Activated T-helper 1 cell treated with Interleukin-2 at 50 U/mL for 16 hours (primary cell): ENCODE data around the gene BCL7B.
"Not testable (repeated sequence)": the region's sequence is repeated elsewhere in the genome, so short reads cannot be mapped to it uniquely, and the experiment has no call there.

Experiments
- DNase-seq: peaks from one replicate; pipeline ENCODE4 v3.0.0-alpha.2; 2020; ENCODE audit warnings: low read depth

The BCL7B gene

DNA sequence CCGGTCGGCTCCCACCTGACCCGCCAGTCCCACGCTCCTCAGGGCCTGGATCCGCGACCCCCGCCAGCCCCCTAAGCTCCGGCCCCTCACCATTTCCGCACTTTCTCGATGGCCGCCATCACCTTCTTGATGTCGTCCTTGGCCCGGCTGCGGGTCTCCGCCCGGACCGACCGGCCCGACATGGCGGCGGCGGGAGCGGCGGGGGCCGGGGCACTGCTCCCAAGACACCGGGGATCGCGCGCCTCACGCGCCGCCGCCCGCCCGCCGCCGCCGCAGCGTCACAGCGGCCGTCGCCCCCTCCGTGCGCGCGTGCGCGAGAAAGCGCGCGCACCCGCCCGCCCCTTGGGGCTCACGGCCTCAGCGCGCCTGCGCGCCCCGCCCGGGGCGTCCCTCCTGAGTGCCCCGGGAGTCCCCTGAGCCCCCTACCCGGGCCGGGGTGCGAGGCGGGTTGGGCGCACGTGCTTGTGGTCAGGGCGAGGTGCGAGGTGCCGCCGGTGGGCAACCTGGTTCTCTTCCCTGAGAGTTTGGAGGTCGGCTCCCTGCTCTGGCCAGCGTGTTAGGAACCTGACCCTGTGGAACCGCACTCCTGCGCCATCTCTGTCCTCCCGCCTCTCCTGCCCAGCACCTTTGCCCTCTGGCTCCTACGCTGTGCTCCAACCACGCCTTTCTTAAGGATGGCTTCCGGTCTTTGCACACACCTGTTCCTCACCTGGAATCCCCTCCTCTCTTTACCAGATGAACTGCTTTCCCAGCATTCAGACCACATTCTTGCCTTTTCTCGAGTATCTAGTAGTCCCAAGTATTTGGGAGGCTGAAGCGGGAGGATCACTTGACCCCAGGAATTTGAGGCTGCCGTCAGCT is at the start of gene BCL7B:
TSS of gene BCL7B (minus strand) at position 294 of the 861 bp plus-strand sequence. CDS start at position 182, 112 bp downstream.
- DNase-seq: peak; percentile 74

DNA sequence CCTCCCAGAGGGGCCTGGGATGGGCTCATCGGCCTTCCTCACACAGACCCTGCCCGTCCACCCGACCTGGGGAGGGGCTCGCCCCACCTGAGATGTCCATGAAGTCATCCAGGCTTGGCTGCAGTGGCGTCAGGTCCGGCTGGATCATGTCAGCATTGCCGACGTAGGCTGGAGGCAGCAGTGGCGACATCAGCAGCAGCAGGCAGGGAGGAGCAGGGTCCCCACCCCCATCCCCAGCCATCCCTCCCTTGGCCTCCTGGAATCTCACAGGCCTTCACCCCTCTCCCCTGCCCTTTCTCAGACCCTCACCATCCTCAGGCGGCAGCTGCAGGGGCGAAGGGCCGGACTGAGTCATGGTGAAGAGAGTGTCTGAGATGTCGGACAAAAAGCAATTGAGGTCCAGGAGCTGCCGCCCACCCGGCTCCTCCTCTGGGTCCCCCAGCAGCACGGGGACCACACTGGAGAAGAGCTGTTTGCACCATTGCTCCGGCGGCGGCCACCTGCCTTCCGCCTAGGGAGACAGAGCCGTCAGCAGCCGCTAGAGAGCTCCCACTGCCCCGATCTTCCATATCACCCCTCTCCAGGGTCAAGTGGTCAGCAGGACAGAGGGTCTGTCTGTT is 48.2 kb upstream of the BCL7B start:
- DNase-seq: no peak

DNA sequence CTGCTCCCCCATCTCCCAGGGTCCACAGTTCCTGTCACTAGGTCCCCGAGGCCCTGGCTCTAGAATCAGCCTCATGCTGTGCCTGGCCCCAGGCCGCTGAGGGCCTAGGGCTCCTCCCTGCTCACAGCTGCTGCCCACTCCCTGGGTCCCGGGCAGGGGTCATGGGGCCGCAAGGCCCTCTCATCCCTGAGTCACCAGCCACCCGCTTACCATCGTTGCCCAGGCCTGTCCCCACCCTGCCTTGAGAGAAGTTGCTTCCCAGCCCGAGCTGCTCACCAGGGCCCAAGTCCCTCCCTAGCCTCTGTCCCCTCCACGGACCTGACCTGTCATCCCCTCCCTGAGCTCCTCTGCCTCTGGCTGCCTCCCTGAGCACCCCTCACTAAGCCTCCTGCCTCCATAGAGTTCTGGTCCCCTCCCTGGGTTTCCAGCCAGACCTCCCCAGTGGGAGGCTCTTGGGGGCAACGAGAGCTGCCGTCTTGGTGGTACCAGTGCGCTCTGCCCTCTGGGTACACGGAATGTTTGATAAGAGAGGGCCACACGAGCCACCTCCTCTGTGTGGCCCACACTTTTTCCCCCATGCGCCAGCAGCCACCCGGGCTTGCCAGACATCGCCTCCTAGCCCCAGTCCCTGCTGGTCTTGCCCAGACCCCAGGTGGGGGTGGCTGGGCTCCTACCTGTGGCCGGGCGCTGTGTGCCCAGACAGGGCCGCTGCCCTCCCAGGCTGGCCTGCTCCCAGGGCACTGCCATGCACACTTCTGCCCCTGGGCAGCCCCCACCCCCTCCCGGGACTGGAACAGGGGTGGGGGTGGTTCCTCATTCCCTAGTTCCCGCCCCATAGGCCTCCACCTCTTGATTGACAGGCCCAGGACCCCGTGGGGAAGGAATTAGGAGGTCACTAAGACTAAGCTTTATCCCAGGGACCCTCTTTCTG is 45.5 kb upstream of the BCL7B start:
- DNase-seq: no peak

DNA sequence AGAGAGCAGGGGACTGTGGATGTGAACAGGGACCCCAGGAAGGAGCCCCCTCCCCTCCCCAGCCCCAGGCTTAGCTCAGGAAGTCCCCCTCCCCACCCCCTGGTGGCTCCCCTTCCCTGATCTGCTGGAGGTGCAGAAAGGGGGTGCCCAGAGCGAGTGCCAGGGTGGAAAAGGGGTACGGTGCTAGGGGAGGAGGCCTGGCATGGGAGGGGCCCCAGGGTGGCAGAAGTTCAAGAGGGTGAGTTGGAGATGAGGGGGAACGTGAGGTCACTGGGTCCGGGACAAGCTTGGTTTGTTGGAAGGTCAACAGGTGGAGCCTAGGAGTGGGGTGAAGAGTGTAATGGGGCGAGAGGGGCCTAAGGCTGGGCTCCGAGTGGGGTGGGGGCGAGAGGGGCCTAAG is 42.4 kb upstream of the BCL7B start:
- DNase-seq: no peak

DNA sequence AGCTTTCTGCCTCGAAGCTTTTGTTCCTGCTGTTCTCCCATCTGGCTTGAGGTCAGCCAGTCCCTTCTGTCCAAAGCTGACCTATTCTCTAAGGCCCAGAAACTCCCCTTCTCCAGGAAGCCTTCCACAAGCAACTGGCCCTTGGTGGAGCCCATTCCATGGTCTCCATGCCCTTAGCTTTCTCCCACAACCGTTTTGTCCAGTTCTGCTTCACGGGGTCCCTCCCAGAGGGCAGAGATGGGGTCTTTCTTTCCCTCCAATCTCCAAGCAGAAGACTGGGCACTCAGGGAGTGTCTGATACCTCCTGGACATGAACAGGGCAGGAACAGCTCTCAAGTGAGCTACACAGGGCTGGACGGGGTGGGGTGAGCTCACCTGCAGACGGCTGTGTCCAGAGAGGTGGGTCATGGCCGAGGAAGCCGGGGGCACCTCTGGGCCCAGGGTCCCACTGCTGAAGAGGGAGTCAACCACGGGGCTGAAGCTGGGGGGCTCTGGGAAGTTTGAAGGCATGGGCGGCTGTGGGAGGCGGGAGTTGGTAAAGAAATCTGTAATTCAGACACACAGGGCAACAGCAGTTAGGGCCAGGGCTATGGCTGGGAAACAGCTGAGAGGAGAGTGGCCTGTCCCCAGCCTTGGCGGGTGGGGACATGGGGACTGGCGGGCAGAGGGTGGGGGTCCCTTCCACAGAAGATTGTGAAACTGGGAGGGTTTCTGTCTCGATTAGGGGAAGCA is 41.8 kb upstream of the BCL7B start:
- DNase-seq: no peak

DNA sequence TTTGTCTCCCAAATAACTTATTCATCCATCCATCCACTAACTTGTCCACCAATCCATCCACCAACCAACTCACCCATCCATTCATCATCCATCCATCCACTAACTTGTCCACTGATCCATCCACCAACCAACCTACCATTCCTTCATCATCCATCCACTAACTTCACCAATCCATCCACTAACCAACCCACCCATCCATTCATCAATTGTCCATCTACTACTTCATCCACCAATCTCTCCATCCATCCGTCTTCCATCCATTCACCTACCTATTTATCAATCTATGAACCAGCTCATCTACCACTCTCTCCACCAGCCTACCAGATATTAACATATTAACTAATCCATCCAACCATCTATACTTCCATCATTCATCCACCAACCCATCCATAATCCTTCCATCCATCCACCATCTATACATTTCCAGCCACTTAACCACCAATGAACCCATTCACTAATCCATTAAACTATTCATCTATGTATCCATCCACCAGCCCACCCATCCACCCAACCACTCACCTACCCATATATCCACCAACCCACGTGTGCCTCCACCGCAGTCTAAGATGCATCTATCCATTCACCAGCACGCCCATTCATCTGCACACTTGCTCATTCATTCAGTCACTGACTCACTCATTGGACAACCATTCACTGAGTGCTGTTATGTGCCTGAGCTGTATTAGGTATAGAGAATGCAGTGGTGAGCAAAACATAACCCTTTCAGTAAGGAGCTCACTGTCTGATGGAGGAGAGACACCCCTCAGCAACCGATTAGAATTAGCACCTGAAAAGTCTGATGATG is 40.7 kb upstream of the BCL7B start:
- DNase-seq: no peak

DNA sequence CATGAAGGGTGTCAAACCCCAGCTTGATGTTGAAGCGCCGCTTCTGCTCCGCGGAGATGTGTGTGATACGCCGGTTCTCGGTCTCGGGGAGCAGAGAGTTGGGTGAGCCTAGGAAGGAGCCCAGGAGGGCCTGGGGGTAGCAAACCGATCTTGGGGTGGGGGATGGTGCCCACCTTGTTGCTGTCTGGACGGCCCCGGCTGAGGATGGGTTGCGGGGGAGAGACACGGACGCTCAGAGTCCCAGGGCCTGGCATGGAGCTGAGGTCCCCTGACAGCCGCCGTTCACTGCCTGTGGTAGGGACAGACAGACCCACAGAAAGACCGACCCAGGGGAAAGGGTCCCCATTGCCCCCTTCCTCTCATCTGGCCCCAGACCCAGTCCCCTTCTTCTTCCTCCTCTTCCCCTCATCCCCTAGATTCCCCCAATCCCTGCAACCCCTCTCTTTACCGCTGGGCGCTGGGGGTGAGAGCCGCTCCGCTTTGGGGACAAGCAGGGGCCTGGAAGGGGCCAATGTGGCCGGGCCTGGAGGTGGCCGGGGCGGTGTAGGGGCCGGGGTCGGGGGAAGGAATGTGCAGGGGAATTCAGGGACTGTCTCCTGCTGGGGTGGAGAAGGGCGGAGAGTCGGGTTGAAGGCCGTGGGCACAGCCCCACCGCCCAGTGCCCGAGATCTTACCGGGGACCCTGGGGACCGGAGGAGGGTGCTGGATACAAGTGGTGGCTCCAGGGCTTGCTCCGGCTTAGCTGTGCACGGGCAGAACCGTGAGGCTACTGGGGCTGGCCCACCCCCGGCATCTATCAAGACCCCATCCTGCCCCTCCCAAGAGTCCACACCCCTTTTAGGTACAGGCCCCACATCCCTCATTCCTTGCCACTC is 38.9 kb upstream of the BCL7B start:
- no peak for DNase-seq

- no peak for DNase-seq
These were observed 37.9 kb upstream of the BCL7B start for GRCh38 chr7:73595358-73595757.

GRCh38 chr7:73593207-73594045 is 35.9 kb upstream of the BCL7B start:
- no peak for DNase-seq

DNA sequence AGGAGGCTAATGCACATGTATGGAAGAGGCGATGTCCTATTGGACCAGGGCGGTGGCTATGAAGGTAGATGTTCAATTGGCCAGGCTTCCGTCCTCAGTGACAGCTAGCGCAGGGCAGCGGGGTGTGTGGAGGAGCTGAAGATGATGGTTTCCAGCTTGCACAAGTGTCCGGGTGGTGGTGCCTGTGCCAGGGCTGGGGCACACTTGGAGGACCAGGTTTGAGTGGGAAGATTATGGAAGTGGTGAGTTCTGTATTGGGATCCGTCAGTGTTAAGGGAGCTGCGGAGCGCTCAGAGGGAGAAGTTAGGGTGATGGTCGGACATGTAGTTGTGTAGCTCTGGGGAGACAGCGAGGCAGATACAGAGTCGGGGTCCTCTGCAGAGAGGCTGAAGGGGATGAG is 29.4 kb upstream of the BCL7B start:
- DNase-seq: no peak

- DNase-seq: no peak
These were observed 27.7 kb upstream of the BCL7B start for GRCh38 chr7:73585196-73585595.

DNA sequence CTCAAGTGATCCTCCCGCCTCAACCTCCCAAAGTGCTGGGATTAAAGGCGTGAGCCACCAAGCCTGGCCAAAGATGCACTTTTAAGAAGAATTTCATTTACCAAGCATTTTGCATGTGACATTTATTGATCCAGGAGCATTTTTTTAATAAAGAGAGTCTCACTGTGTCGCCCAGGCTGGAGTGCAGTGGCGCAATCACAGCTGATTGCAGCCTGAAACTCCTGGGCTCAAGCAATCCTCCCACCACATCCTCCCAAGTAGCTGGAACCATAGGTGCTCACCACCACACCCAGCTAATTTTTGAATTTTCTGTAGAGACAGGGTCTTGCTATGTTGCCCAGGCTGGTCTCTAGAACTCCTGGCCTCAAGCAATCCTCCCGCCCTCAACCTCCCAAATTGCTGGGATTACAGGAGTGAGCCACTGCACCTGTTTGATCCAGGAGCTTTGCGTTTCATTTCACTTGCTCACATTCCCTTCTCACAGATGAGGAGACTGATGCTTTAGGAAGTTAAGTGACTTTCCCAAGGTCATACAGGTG is 25.2 kb upstream of the BCL7B start:
- DNase-seq: no peak

DNA sequence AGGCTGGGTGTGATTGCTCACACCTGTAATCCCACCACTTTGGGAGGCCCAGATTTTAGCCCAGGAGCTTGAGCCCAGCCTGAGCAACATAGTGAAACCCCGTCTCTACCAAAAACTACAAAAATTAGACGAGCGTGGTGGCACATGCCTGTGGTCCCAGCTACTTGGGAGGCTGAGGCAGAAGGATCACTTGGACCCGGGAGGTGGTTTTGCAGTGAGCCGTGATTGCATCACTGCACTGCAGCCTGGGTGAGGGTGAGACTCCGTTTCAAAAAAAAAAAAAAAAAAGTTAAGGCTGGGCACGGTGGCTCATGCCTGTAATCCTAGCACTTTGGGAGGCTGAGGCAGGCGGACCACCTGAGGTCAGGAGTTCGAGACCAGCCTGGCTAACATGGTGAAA is 23.5 kb upstream of the BCL7B start:
- not testable (repeated sequence) for DNase-seq

DNA sequence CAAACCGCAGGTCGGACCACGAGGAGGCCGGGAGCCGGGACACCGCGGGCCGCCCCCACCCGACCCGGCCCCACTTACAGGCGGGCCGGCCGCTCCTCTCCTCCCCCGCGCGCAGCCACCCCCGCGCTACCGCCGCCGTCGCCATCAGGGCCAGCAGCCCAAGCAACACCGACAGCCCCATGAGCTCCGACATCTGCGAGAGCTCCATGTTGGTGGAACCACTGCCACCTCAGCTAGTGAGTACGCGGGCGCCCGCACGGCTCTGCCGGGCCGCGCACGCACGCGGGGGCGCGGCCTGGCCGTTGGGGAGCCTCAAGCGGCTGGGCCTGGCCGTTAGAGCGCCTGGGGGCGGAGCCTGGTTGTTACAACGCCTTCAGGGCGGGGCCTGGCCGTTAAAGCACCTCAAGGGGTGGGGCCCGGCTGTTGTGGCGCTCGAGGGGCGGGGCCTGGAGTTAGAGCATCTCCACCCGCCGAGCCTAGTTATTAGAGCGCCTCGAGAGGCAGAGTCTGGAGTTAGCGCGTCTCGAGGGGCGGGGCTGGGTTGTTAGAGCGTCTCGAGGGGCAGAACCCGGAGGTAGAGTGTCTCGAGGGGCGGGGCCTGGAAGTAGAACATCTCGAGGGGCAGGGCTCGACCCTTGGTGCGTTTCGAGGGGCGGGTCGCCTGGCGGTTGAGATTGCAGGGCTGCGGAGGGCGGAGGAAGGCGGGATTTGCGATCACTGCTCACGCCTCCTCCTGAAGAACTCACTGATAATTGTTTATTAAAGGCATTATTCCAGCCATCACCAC is 21.0 kb upstream of the BCL7B start, which contains the start of gene TBL2:
TSS of gene TBL2 (minus strand) at position 238 of the 787 bp plus-strand sequence. CDS start at position 208, 30 bp downstream.
- peak; percentile 98 for DNase-seq

DNA sequence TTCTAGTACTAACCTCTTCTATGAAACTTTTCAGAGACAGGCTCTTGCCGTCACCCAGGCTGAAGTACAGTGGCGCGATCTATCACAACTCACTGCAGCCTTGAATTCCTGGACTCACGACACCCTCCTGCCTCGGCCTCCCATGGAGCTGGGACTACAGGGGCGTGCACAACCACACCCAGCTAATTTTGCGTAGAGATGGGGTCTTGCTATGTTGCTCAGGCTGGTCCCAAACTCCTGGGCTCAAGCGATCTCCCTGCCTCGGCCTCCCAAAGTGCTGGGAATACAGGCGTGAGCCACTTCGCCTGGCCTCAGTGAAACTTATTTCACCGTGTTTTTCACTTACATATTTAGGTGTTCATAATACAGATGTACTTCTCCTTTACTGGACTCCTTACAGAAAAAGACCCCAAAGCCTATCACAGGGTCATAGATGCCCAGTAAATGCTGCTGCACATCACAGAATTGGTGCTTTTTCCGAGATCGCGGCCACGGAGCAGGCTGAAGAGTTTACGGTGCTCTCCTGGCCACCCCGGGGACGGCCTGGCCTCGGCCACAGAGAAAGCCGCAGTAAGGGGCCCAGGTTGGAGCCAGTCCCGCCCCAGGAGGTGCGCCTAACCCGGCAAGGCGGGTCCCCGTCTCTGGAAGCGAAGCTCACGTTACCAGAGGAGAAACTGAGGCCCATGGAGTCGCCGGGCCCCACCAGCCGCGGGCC is 20.3 kb upstream of the BCL7B start:
- DNase-seq: no peak

- no peak for DNase-seq
These were observed 16.3 kb upstream of the BCL7B start for GRCh38 chr7:73573791-73574190.

DNA sequence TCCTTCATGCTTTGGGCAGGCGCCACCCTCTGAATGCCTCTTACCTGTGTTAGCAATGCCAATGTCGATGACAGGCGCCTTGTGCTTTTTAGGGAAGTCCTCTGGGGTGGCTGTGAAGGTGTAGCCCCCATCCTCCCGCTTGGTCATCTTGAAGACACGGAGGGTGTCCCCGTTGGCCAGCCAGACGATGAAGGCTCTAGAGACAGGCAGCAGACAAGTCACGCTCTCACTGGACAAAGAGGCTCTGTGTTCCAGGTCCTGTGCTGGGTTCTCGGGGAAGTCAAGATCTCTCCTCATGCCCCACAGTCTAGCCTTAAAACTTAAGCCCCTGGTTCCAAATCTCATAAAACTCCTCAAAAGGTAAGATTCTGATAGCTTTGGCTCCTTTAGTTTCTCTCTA is 15.8 kb upstream of the BCL7B start:
- no peak for DNase-seq
